CD1c-positive myeloid dendritic cell (primary cell): ENCODE measurements around the gene PCAT6.
A peak's percentile ranks its signal among the peaks of the same experiment; 100 is the strongest.
"Not testable (repeated sequence)": the region's sequence is repeated elsewhere in the genome, so short reads cannot be mapped to it uniquely, and the experiment has no call there.

ENCODE experiments used
- DNase-seq: peaks from one replicate; pipeline ENCODE4 v3.0.0-alpha.2; 2016; ENCODE audit errors: extremely low spot score

PCAT6 gene

DNA sequence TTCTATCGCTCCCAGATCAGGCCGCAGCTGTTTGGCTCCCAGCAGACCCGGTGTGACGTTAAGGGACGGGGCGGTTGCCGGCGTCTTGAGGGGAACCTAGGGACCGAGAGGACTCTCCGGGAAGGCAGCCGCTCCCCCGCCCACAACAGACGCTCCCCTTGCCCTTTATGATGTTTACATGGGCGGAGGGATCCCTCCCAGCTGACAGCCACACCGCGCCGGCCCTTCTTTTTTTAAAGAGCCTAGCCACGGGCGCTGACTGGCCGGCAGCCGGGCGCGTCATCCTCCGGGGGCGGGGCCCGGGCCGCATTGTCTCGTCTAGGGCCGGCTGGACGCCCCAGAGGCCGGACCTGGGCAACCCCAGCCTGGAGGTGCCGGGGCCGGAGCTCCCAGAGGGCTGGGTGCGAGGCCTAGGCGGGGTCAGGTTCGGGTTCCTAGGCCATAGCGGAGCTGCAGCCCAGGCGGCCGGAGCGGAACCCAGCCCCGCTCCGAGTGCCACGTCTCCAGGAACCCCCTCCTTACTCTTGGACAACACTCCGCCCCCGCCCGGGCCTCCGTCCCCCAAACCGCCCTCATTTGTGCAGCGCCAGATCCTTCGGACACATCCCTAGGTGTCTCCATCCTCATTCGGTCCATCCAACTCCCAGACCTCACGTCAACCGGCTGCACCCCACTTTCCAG, at the start of gene PCAT6:
TSS of gene PCAT6 (plus strand) at position 340 of the 681 bp plus-strand sequence.
- peak; percentile 94 for DNase-seq

DNA sequence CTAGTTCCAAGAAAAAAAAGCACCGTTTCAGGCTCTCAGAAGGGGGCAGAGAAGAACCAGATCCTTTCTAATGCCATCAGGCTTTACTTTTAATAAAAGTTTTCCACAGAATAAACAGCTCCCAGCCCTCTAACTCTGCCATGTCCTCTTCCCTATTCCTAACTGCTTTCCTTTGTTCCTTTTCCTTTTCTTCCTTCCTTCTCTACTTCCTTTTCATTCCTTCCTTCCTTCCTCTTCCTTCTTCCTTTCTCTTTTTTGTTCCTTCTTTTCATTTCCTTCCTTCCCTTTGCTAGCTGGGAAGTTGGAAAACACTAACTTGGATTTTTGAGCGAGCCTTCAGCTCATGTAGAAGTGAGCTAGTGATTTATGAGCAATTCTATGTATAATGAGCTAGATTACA, 48.7 kb upstream of the PCAT6 start:
- DNase-seq: no peak

DNA sequence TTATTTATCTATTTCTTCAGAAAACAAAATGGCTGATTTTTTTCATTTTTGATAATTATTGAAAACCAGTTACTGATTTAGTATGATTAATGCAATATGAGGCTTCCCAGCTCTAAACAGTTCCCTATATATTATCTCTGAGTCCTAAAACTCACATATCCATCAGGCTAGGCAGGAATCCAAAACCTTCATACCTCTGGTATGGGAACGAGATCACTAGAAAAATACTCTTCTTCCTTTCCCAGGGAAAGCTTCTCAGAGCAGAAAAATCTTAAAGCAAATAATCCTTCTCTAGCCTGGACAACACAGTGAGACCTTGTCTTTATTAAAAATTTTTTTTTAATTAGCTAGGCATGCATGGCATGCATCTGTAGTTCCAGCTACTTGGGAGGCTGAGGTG, 45.0 kb upstream of the PCAT6 start:
- DNase-seq: no peak

DNA sequence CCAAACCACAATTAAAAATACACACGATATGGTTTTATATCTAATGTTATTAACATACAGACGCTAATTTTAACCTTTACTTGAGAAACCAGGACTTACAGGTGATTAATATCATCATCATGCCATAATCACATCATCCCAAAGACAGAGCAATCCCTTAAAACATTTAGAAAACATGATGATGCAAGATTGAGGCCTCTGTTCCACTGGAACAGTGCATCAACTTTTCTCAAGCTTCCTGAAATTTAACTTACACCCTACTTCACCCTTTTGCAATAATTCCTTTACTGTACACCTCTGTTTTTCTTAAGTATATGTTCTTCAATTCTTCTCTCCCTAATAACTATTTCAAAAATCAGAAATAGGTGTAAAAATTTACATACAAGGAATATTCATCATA, 40.6 kb upstream of the PCAT6 start:
- DNase-seq: no peak

DNA sequence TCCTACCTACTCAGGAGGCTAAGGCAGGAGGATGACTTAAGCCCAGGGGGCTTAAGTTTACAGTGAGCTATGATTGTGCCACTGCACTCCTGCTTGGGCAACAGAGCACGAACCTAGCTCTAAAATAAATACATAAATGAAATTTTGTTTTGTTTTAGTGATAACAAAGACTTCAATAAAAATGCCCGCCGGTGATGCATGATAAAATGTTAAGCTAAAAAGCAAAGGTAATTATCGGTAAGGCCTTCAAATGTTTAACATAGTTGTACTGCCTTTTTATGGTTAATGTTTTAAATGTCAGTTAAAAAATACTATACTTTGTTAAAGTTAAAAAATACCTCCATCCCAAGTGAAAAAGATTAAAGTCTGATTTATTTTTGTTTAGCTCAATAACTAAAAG, 29.6 kb upstream of the PCAT6 start:
- DNase-seq: no peak

DNA sequence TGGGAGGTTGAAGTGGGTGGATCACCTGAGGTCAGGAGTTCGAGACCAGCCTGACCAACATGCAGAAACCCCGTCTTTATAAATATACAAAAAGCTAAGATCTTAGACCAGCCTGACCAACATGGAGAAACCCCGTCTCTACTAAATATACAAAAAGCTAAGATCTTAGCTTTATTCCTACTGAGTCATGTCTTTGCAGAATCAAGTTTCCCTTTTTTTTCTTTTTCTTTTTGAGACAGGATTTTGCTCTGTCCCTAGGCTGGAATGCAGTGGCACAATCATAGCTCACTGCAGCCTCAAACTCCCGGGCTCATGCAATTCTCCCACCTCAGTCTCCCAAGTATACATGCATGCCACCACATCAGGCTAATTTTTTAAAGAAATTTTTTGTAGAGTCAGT, 23.9 kb upstream of the PCAT6 start:
- DNase-seq: no peak

DNA sequence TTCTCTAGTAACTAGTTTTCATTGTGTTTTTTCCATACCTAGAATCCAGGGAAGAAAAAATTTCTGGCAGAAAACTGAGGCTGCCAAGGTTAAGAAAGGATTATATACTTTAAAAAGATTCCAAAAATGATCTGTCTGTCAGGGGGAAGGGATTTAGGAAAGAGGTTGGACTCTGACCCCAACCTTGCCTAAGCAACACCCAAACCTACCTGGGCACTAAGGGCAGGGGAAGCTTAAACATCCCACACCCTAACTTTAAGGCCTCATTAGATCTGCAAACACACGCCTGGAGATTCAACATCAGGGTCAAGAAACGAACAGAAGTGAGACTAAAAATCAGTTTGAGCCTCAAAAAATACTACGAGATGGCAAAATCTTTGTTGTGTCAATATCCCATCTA, 22.0 kb upstream of the PCAT6 start:
- DNase-seq: no peak

DNA sequence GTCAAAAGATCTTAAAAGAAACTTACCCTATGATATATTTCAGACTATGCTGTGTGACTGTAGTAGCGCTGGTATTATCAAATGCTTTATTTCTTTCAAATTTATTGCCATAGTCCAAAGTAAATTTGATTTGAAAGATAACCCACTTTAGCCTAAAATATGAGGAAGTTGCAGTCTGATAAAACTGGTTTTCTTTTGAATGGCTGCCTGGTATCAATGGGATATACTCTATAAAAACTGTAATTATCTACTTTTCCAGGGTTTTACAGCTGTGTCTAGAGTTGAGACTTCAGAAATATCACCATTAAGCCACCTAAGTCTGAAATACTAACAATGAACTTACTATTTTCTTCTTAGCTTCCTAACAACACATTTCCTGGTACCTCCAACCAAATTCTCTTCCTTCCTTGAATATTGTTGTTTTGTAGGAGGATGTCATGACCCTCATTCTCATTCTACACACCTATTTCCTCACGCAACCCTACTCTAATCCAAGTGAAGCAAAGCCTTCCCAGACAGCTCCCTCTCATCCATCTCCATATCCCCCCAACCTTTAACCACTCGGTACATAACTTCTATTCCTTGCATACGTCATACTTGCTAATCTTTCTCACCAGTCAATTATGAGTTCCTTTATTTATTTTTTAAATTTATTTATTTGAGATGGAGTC, 19.5 kb upstream of the PCAT6 start:
- no peak for DNase-seq

DNA sequence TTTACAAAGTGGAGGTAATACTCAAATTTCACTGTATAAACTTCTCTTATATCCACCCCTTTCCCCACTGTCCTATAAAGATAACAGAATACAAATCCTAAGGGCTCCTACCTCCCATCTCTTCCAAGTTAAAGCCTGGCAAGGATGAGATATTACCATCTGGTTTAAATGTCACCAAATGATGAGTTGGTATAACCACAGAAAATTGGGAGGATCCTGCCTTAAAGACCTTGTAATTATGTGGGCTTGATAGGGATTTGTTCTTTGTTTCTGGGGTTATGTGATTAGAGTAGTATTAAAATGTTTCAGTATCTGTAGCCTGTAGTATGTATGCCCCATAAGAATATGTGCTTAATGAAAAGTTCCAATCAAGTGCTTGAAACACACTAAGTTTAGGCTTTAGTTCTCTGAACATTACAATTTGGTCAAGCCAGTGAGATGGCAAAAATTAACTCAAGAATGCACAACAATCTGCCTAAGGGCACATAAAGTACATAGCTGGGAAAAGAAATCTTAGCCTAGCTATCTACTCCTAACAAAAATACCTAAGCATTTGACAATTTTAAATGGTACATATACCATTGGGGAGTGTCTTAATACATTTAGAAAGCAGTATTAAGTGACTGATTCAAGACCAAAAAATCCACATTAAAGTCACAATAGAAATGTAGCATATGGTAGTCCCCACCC, 16.6 kb upstream of the PCAT6 start:
- no peak for DNase-seq

DNA sequence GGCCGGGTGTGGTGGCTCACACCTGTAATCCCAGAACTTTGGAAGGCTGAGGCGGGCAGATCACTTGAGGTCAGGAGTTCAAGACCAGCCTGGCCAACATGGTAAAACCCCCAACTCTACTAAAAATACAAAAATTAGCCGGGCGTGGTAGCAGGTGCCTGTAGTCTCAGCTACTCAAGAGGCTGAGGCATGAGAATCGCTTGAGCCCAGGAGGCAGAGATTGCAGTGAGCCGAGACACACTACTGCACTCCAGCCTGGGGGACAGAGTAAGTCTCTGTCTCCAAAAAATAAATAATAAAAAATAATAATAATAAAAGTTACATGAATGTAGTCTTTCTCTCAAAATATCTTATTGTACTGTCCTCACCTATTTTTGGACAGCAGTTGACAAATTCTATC, 15.8 kb upstream of the PCAT6 start:
- DNase-seq: not testable (repeated sequence)

DNA sequence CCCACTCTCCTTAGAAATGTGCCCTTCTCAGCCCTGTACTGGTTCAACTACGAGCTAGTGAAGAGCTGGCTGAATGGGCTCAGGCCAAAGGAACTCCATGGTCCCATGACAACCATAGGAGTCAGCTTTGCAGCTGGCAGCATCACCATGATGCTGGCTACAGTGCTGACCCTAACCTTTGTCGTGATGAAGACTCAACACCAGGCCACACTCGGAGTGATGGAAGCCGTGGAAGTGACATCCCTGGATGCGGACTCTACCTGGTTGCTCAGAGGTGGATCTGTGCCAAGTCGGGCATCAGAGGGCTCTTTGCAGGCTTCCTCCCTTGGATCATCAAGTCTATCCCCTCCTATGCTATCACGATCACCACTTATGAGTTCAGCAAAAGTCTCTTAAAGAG, 14.1 kb upstream of the PCAT6 start:
- DNase-seq: no peak

DNA sequence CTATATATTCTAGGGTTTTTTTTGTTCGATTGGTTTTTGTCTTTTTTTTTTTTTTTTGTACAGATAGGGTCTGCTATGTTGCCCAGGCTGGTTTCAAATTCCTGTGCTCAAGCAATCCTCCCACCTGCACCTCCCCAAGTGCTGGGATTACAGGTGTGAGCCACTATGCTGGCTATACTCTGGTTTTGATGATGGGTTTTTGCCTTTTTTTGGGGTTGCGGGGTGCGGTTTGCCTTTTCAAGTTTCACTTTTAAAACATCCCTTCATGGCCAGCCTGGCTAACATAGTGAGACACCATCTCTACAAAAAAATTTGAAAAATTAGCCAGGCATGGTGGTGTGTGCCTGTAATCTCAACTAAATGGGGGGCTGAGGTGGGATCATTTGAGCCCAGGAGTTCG, 12.5 kb upstream of the PCAT6 start:
- no peak for DNase-seq

DNA sequence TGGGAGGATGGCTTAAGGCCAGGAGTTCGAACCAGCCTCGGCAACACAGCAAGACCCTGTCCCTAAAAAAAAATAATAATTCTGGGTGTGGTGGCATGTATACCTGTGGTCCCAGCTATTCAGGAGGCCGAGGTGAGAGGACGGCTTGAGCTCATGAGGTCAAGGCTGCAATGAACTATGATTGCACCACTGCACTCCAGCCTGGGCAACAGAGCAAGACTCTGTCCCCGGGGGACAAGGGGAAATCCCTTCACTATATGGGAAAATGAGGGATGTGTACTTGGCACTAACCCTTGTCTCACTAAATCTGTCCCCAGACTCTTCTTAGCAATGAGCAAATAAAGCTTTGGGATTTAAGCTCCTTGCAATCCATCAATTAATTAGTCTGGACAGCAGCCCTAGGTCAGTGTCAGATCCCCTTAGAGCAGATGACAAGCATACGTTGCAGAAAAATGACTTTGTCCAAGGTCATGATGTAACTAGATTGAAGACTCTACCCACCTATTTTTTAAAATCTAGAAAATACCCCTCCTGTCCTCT, 11.9 kb upstream of the PCAT6 start:
- DNase-seq: no peak

DNA sequence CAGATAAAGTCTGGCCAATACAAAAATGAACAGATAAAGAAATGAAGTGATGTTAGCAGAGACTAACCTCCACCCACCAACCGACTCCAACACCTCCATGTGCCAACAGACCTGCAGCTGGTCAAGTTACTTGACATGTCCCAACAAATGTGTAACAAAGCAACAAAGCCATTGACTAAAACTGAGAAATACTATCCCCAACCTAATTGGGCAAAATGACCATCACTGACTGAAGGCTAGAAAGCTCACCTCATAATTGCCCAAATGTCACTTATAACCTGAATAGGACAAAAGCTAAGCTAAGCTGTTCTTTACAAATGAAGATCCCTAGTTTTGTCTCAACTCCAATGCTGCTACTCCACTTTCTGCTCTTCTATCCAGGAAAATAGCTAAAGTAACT, 10.0 kb upstream of the PCAT6 start:
- DNase-seq: no peak

DNA sequence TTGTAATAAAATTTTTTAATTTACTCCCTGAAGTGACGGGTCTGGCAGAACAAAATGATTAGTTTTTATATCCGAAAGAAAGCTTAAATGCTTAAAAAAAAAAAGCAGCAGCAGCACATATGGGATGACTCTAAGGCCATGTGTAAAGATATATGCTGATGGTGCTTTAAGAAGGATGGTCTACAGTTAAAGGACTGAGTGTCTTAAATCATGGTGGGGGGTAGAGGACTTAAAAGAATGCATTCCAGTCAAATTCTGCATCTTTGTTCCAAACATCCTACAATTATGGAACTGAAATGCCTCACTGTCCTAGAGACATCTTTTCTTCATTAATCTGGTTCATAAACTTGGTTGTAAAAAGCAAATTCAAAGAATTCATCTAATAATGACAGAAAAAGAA, 9.6 kb upstream of the PCAT6 start:
- no peak for DNase-seq

DNA sequence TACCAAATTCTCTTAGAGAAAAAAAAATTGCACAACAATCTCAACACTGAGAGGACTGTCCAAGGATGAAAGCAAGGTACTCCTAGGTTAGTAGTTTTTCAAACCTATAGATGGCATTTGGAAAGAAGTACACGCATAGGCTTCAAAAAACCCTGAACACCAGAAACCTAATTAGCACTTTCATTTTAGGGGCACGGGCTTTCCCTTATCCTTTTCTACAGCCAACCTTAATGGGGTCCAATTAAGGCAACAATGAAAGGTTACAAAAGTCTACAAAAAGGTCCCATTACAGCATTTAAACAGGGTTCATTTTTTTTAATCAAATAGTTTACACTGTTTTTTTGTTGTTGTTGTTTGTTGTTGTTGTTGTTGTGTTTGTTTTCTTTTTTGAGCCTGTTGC, 8.7 kb upstream of the PCAT6 start:
- DNase-seq: no peak

DNA sequence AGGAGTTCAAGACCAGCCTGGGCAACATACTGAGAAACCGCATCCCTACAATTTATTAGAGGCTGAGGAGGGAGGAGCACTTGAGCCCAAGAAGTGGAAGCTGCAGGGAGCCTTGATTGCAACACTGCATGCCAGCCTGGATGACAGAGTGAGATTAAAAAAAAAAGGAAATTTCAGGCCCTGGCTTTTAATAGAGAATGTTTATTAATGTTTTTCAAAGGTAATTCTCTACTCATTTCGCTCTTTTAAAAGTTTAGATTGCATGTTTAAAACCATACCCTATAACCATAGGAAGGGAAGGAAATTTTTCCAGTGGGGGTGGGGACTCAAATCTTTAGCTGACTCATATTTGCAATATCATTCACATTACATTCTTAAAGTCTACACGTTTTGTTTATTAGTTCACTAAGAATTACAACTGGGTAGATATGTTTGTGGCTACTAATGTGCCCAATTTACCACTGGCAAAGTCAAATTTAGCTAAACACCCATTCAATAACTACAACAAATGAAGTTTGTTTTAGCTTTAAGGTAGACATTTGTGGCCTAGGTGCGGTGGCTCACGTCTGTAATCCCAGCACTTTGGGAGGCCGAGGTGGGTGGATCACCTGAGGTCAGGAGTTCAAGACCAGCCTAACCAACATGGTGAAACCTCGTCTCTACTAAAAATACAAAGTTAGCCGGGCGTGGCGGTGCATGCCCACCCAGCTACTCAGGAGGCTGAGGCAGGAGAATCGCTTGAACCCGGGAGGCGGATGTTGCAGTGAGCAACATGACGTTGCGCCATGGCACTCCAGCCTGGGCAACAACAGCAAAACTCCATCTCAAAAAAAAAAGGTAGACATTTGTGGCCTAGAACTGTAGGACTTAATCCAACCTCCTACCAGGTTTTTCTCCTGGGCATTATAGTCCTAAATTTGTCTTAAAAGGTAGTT, 7.5 kb upstream of the PCAT6 start:
- peak; percentile 46 for DNase-seq

DNA sequence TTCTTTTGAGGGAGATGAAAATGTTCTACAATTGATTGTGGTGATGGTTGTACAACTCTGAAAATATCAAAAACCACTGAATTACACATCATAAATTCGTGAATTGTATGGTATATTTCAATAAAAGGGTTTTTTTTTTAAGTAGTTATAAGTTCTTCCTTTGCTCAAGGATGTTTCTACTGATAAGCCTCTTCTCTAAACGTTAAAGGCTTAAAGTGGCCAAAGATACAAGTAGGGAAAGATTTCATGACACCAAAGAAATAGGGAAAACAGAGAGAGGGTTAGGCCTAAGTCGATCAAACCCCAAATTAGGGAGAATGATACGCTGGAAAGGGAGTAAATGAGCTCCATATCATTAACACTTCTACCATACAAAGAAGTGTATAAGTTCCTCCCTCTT, 6.6 kb upstream of the PCAT6 start:
- no peak for DNase-seq

DNA sequence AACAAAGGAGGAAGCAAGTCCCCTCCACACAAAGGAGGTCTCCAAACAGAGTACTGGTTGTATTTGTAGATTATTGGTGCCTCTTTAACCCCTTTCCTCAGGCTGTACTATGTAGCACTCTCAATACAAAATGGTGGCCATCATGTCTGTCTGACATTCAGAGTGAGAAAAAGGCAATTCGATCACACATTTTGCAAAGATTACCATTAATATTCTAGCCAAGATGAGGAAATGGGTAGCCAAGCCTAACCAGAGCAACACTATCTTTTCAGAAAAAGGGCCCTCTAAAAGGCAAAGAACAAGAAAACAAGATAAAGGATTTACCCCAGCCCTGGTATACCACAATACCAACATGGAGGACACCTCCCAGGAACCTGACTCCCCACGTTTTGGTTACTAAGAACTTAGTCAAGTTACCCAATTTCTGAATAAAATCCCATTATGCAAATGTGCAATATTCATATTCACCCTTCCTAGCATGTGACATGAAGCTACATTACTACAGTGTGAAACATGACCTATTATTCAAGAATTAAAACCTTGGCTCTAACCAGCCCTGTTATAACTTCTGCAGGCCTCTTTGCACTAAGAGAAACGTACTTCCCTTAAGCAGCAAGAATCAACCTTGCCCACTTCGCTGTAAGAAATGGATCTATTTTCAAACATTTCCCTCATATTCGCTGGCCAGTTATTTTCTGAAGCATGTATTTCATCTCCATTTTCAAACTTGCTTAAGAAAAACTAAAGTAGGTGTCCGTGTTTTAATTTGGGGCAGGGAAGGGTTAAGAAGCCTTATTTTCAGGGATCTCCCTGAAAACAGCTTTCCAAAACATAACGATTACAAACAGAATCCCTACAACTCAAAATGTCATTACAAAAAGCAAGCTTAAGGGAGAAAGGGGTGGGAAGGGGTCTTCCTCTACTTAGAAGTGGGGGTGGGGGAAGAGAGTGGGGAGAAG, 4.6 kb upstream of the PCAT6 start:
- DNase-seq: peak; percentile 30

DNA sequence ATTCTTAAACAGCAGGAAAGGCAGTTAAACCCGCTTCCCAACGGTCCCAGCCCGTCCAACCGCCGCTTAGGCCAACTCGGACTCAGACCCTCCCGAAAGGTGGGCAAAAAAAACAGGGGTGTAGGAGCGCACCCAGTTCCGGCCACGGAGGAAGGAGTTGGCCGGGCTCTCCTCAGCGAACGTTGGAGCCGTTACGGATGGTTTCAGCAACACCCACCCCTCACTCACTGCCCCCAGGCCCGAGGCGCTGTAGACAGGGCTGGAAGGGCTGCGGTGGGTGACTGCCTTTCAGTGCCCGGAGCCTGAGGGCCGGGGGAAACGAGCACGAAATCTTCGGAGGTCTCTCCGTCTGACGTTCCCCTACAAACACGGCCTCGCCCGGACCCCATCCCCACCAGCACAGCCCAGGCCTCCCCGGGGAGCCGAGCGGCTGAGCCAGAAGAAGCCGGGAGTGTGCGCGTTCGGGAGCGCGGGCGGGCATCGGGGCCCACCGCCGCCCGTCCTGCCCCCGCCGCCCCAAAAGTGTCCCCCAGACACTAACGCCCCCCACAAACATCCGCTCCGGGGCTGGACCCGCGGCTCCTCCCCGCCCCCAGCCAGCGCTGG, 3.8 kb upstream of the PCAT6 start:
- DNase-seq: peak; percentile 11
